HG03521 (cell line): Measurements from ENCODE around the gene WDR91.

ENCODE experiments used
- ATAC-seq: cut with Tn5 transposase; IDR thresholded peaks from one replicate; pipeline ENCODE4 v1.9.1; 2021; ENCODE audit warnings: mild to moderate bottlenecking, moderate library complexity; ENCODE audit not compliant: unreplicated experiment

The WDR91 gene

DNA sequence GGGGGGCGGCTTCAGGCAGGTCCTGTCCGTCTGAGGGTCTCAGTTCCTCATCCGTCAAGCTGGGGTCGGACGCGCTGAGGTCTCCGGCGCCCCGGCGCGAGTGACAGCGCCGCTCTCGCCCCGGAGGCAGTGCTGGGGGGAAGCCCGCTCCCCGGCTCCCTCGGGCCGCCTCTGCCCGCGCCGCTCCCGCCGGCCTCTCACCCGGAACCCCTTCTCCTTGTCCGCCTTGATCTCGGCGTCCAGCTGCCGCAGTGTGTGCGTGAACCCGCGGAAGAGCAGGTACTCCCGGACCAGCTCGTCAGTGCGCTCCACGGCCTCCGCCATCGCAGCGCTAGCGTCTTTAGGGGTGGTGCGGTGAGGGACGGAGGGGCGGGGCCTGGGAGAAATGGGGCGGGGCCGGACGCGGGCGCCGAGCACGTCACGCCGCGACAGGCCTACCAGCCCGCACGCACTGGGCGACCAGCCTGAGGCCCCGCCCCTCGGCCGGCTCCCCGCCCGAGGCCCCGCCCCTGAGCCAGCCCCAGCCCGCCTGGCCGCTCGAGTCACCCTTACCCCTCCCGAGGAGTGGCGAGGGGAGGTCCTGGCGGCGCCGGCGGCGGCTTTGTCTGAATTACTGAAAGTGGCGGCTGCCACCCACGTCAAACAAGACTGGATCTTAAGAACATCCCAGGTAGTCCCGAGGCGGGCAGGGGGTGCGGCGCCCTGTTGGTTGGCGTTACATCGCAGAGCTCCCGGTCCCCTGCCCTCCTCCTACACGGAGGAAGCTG lies at the start of gene WDR91:
WDR91 (minus strand) TSS at position 348 of the 767 bp plus-strand sequence; CDS start at position 324, 24 bp downstream.
- ATAC-seq, result peak; percentile 83

DNA sequence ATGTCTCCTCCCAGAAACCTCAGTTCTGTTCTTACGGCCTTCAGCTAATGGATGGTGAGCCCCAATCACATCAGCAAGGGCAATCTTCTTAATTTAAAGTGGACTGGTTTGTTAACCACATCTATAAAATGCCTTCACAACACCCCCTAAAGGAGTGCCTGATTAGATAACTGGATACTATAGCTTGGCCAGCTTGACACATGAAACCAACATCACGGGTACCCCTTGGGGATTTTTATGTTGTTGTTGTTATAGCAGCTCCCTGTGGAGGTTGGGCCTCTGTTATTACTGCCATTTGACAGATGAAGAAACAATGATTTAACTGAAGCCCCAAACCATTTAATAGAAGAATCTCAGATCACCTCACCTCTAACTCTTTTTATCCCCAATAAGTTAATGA lies 49.1 kb upstream of the WDR91 start:
- ATAC-seq, result no peak

DNA sequence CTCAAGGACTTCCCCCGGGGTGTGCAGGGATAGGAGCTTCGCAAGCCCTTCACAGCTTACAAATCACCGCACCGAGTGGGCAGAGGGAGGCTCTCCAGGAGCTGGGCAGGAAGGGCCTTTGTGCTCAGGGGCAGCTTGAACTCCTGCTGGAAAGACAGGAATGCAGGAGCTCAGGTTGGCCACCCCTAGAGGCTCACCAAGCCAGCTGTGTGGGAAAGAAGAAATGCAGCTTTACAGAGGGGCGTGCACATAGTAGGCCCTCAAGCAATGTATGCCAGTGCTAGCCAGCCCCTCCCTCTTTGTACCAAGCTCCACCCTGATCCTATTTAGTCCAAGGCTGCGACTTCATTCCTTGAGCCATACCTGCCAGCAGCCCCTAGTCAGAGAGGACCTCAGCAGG lies 48.4 kb upstream of the WDR91 start:
- no peak for ATAC-seq

DNA sequence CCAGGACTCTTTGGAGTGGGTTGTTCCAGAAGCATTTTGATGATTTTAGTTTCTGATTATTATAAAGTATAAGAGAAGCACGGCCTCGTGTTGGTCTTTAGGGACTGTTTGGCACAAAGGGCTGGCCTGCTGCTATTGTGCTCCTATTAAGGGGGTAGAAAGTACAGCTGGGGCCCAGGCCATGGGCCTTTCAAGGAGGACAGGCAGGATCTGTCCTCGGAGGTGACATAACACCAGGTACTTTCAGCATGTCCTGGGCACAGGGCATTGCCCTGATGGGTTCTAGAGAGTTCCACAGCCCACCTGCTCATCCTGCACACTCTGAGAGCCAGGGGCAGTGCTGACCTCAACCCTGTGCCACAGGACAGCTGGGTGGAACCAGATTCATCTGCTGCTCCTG lies 47.3 kb upstream of the WDR91 start:
- no peak for ATAC-seq

DNA sequence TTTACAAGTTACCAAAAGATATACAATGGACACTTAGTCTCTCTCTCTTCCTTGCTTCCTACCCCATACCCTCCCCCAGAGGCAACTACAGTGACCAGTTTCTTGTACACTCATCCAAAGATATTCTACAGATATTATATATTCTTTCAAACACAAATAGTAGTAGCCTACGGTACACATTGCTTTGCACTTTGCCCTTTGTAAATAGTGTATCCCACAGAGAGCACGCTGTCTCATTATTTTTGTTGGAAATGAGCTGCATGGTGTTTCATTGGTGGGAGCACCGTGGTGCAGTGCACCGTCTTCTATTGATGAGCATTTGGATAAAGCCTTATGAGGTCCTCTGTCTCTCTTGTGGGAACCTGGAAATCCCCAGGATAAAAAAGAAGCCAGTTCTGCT lies 46.5 kb upstream of the WDR91 start:
- ATAC-seq, result no peak

DNA sequence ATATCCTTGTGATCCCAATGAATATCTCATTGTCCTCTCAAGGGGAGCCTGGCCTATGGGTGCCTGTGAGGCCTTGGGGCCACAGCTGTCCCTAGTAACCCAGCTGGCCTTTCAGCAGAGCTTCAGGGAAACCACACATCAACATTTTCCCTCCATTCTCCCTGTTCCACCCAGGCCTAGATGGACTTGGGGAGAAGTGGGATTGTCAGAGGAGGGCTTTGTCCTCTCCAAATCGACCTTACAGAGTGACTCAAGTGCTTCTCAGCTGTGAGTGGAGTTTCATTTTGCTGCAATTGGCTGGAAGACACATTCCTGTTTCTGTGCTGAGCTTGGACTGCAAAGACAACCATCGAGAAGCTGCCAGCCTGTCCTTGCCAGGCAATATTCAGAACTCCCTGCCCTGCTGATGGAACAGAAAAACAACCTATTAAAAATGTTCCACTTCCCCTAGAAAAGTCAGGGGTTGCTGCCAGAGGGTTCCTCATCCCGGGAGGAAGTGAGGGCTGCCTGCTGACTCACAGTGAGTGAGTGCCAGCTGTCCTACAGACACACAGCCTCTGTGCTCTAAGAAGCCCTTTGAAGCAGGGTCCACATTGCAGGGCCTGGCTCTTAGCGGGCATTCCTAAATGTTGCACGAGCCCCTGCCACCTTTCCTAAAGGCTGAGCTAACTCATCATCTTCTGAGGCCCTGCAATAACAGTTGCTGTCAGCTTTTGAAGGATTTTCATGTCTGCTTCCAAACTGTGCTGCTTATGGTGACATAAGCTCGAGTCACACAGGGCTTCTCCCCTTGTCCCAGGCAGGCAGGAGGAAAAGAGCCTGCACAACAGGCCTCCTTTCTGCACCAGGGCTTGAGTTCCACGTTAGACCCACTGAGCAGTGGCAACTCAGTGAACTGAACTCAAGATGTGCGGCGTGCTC lies 42.8 kb upstream of the WDR91 start:
- ATAC-seq, result no peak

DNA sequence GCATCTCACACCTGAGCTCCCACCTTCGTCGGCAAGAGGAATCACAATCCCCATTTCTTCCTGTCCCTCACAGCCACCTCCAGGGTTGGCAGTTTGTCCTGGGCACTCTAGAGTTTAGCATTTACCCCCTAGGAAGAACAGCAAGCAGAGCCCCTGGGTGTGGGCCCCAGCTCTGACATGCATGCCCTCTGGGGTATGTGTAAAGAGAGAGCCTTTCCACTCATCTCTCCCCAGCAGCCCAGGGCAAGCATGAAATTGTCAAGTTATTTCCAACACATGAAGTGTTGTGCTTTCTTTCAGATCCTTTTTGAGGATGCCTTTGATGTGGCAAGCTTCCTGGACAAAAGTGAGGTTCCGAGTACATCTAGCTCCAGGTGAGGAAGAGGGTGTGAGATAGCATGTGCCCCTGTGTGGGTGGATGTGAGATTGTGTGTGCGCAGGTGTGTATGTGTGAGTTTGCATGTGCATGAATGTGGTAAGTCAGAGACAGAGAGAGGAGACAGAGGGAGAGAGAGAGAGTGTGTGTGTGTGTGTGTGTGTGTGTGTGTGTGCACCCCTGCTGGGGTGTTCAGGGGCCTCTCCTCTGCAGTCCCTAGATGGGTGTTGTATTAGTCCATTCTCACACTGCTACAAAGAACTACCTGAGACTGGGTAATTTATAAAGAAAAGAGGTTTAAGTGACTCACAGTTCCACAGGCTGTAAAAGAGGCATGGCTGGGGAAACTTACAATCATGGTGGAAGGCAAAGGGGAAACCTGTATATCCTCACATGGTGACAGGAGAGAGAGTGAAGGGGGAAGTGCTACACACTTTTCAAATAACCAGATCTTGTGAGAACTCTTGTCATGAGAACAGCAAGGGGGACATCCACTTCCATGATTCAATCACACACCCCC lies 40.4 kb upstream of the WDR91 start:
- no peak for ATAC-seq

DNA sequence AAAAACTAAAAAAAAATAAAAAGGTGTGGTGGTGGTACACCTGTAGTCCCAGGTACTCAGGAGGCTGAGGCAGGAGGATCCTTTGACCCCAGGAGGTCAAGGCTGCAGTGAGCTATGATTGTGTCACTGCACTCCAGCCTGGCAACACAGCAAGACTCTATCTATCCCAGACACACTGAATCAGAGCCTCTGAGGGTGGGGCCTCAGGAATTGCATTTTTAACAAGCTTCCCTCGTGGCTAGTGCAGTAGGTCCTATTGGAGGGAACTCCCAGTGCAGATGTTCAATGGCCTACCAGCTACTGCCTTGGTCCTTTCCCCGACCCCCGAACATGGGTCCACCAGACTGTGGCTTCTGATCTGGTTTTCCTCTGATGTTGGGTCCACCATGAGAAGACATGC lies 37.2 kb upstream of the WDR91 start:
- no peak for ATAC-seq

DNA sequence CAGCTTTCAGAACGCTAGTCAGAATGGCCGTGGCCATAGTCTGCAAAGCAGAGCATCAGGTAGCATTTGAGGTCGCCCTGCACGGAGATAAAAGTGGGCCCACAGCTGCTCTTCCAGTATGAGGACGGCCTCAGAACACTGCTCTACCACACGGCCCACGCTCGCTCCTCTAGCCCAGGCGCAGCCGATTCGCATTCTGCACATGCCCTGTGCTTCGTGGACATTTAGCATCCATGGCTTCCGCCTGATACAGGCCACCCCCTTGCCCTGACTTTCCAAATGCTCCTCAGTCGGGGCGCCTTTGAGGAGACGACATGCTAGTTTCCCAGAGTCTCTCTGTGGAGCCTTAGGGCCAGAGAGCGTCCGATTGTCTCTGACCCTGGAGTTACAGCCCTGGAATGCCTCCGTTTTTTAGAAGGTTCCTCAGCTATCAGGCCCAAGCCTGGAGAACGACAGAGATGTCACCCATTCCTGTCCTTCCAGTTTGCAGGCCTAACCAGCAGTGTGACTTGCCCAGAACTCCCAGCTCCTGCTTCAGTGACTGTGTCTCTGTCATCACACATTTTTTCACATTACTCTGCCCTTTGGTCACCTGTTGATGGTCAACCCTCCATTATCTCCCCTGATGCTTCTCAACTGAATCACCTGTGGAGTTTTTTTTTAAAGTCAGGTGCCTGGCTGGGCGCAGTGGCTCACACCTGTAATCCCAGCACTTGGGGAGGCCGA lies 36.6 kb upstream of the WDR91 start:
- no peak for ATAC-seq

DNA sequence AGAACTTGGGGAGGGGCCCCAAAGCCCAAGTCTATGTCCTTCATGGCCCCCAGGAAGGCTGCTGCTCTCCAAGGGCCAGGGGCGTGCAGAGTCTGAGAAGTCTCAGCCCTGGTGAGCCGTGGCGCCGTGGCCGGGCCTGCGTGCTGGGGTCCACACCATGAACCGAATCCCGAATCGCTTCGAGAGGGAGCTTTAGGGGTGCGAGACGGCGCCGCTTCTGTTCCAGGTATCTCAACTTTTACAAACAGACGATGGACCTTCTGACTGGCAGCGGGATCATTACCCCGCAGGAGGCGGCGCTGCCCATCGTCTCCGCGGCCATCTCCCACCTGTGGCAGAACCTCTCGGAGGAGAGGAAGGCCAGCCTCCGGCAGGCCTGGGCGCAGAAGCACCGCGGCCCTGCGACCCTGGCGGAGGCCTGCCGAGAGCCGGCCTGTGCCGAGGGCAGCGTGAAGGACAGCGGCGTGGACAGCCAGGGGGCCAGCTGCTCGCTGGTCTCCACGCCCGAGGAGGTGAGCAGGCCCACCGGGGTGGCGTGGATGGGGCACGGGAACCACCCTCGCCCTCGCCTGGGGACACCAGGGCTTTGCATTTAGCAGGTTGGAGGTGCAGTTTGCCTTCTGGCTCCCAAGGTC lies 35.0 kb upstream of the WDR91 start:
- ATAC-seq, result no peak

DNA sequence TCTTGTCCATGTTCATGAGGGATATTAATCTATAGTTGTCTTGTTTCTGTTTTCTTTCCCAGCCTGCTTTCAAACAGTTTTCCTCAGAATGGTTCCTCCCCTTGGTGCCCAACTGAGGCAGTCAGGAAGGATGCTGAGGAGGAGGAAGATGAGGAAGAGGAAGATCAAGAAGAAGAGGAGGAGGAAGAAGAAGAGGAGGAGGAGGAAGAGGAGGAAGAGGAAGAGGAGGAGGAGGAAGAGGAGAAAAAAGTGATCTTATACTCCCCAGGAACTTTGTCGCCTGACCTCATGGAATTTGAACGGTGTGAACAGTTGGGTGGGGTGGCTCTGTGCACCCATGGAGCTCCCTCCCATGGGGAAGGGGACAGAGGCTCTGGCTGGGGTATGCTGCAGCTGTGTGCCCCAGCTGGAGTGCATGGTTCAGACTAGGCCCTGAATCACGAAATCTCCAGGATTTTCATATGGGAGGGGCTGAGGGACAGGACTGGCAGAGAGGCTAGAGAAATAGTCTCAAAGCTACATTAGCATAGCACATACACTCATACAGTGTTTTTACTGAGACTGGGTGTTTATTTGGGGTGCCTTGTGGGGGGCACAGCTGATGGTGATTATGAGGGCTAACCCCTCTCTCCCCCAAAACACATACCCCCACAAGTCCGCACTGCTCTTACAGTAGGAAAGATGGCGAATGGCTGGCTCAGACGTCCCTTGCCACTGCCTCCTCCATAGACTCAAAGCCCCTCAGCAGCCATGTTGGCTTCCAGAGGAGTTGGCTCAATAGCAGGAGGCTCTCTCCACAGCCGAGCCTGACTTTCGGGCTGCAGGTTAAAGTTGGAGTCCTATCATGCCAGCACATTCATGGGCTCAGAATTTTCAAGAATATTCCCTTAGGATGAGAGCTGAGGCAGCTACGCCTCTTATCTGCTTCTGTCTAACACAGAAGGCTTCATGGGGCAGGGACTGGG lies 34.2 kb upstream of the WDR91 start:
- ATAC-seq, result no peak

DNA sequence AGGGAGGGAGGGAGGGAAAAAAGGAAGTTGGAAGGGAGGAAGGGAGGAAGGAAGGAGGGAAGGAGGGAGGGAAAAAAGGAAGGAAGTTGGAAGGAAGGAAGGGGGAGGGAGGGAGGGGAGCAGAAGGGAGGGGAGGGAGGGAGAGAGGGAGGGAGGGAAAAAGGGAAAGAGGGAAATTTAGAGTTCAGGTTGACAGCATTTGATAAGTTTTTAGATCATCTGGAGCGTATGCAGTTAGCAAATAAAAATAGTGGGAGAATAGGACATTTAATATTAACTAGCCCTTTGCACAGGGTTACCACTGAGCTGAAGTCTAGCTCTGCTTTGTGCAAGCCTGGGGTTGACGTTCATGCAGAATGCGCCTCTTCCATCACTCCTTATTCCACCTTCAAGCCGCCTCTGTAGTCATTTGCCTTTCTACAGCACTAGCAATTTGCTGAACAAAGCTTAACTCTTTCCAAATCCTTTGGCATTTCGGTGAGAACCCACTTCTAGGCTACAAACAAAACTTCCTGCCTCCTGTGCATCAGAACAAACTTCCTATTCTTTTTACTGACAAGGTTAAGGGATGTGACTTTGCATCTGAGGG lies 30.9 kb upstream of the WDR91 start:
- no peak for ATAC-seq

DNA sequence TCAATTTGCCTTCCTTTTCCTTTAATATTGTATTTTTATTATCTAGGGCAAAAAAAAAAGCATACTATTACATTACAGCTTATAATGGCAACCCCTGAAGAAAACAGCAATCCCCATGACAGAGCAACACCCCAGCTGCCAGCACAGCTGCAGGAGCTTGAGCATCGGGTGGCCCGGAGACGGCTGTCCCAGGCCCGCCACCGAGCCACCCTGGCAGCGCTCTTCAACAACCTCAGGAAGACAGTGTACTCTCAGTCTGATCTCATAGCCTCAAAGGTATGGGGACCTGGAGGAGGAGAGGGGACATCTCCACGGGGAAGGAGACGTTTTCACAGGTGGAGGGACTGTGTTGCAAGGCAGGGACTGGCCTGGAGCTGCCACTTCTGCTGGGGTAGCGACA lies 29.1 kb upstream of the WDR91 start:
- ATAC-seq, result no peak

DNA sequence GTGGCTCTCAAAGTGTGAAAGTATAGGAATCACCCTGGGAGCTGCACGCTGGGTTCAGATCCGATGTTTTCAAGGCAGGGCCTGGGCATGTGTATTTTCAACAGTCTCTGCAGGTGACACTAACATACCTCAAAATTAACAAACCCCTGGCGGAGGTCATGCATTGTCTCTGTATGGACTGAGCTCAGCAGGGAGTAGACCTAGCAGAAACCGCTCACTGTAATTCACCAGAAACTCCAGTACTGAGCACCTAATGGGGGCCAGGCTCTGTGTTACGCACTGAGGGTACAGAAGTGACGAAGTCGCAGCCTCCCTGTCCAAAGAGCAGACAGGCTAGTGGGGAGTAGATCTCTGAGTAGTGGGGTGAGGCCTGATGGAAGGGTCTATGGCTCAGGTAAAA lies 27.9 kb upstream of the WDR91 start:
- no peak for ATAC-seq

DNA sequence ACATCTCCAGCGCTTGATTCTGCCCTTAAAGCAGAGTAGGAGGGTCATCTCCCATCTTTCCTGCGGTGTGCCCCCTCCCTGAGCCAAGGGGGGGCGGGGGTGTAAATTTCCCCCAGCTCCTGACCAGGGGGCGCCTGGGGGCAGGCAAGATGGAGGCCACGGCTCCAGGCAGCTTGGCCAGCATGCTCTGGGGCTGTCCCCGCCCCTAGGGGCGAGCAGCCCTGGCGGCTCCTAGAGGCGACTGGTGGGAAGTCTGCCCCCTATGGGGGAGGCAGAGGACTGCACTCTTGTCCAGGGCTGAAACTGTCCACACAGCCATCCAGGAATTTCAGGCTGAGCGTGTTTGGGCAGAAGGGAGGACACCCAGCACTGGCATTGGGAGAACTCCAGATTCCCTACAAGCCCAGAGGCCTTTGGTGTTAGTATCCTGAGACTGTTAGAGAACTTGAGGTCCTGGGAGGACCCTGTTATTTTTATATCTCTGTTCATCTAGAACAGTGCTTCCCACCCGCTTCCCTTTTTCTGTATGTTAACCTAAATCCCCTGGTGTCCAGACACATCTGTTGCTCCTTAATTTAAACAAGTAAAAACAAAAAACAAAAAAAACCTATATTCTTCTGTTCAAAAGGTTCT lies 26.9 kb upstream of the WDR91 start:
- ATAC-seq, result no peak

DNA sequence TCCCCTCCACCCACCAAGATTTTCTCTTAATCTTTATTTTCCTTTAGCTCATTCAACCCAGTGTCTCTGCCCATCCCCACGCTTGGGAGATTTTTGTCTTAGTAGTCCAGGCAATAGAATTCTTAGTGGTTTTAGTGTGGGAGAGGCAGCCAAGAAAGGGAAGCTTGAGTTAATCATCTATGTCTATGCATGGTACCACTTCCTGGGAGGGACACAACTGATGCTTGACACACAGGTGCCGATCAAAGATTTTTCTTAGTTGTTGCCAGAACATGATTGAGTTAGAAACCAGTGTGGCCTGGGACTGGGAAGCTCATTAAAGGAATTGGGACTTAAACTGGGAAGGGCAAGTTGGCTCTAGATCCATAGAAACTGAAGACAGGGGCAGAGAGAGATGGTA lies 25.4 kb upstream of the WDR91 start:
- ATAC-seq, result peak; percentile 51

DNA sequence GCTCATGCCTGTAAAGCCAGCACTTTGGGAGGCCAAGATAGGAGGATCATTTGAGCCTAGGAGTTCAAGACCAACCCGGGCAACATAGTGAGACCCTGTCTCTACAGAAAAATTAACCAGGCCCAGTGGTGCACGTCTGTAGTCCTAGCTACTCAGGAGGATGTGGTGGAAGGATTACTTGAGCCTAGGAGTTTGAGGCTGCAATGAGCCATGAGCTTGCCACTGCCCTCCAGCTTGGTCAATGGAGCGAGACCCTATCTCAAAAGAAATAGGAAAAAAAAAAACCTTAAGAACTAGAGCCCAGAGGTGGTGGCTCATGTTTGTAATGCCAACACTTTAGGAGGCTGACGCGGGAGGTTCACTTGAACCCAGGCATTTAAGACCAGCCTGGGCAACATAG lies 24.5 kb upstream of the WDR91 start:
- ATAC-seq, result no peak

DNA sequence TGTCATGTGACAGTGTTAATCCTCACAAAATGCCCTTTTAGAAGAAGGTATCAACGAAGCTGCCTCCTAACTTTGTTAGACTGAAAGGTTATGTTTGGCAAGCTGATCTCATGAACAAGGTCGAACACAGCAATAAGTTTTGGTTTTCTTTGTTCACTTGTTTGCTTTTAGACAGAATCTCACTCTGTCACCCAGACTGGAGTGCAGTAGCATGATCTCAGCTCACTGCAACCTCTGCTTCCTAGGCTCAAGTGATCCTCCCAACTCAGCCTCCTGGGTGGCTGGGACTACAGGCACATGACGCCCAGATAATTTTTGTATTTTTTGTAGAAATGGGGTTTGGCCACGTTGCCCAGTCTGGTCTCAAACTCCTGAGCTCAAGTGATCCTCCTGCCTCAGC lies 23.4 kb upstream of the WDR91 start:
- no peak for ATAC-seq
